T-cell (primary cell): ENCODE results near the gene MMRN1. TPM values are rescaled to one million over a fixed set of nuclear protein-coding genes. Genes with fewer than 3 reads are reported as not detected.
A peak's percentile ranks its signal among the peaks of the same experiment; 100 is the strongest.

ENCODE experiments used
- ATAC-seq, 4 experiments: fragments of 200-7000 bp in 3 of 4; fragments of 150-1000 bp in 1 of 4; cut with Tn5 transposase; replicated peaks in 1 of 4; 1 replicate in 3 of 4; 2 replicates in 1 of 4; pipeline ENCODE4 v1.10.0; 2021; ENCODE audit warnings: moderate library complexity in 3 of 4, mild to moderate bottlenecking in 2 of 4, moderate number of reproducible peaks in 1 of 4
- CTCF ChIA-PET, 2 donors: fragments of 300-600 bp; sonication (Branson Sonifier 250); formaldehyde crosslinking; loops; one replicate each; lab custom pipeline; 2022; ENCODE audit warnings: antibody characterized with exemption in 2 of 2; lab: Charles Lee
- POLR2A ChIA-PET, 2 donors: fragments of 300-600 bp; sonication (Branson Sonifier 250); formaldehyde crosslinking; loops; one replicate each; lab custom pipeline; 2022; ENCODE audit warnings: antibody characterized with exemption in 2 of 2; lab: Charles Lee
- DNase-seq, 35 experiments: peaks; one replicate each; pipeline versions ENCODE4 v3.0.0 to v3.0.0-alpha.2; 2013 to 2023
- H3K27ac ChIP-seq: one replicate; pipeline ENCODE4 v1.5.1; 2013; ENCODE audit warnings: low read length
- H3K27me3 ChIP-seq, 2 experiments: replicated peaks in 1 of 2; 1 replicate in 1 of 2; 2 replicates in 1 of 2; pipeline versions ENCODE4 v1.6.1 to v1.7.0; 2013; ENCODE audit warnings: low read length in 1 of 2, mixed read lengths in 1 of 2; ENCODE audit not compliant: control insufficient read depth in 2 of 2, insufficient read depth in 2 of 2; ENCODE audit errors: extremely low read depth in 1 of 2
- H3K36me3 ChIP-seq, 2 donors: 1 replicate in 1 of 2; 2 replicates in 1 of 2; pipeline versions ENCODE4 v1.6.1 to v1.7.0; 2013; ENCODE audit warnings: low read length in 1 of 2; ENCODE audit not compliant: control insufficient read depth in 2 of 2, insufficient read depth in 1 of 2; ENCODE audit errors: extremely low read depth in 1 of 2
- H3K4me1 ChIP-seq, 2 experiments: 1 replicate in 1 of 2; 2 replicates in 1 of 2; pipeline versions ENCODE4 v1.6.1 to v1.7.0; 2013; ENCODE audit warnings: low read length in 2 of 2, mixed read lengths in 1 of 2; ENCODE audit not compliant: insufficient read depth in 2 of 2, control insufficient read depth in 1 of 2; ENCODE audit errors: extremely low read depth in 1 of 2
- H3K4me3 ChIP-seq, 2 donors: 1 replicate in 1 of 2; 2 replicates in 1 of 2; pipeline versions ENCODE4 v1.5.1 to v1.7.0; 2013; ENCODE audit warnings: mild to moderate bottlenecking in 2 of 2, low read length in 1 of 2, moderate library complexity in 1 of 2; ENCODE audit not compliant: control insufficient read depth in 1 of 2; ENCODE audit errors: extremely low read depth in 1 of 2
- H3K9me3 ChIP-seq: 2 replicates; pipeline ENCODE4 v1.7.0; 2013
- H3K27ac Mint-ChIP-seq, 2 donors: one replicate each; pipeline ENCODE4 v1.8.0; 2020 to 2021; ENCODE audit warnings: mild to moderate bottlenecking in 2 of 2, mixed read lengths in 2 of 2
- H3K27me3 Mint-ChIP-seq, 2 donors: one replicate each; pipeline ENCODE4 v1.8.0; 2021 to 2022; ENCODE audit warnings: mixed read lengths in 2 of 2
- H3K36me3 Mint-ChIP-seq: one replicate; pipeline ENCODE4 v1.8.0; 2021; ENCODE audit warnings: mixed read lengths
- H3K4me1 Mint-ChIP-seq, 3 donors: one replicate each; pipeline ENCODE4 v1.8.0; 2020 to 2022; ENCODE audit warnings: mixed read lengths in 3 of 3, mild to moderate bottlenecking in 1 of 3
- H3K4me3 Mint-ChIP-seq, 3 donors: one replicate each; pipeline ENCODE4 v1.8.0; 2020 to 2022; ENCODE audit warnings: mild to moderate bottlenecking in 3 of 3, mixed read lengths in 3 of 3, moderate library complexity in 3 of 3
- H3K9me3 Mint-ChIP-seq, 3 donors: one replicate each; pipeline ENCODE4 v1.8.0; 2020 to 2022; ENCODE audit warnings: mixed read lengths in 3 of 3
- WGBS: methylation state at CpG from one replicate; pipeline ENCODE4 v1.1.5; 2013; ENCODE audit warnings: missing lambda C conversion rate; ENCODE audit not compliant: insufficient coverage; 5-methylcytosine and 5-hydroxymethylcytosine counted together
- total RNA-seq, 35 experiments: library from RNA in 6 of 35; stranded (reverse) in 6 of 35; fragments of 120-200 nt in 1 of 35; gene quantifications; one replicate each; pipeline versions ENCODE4 v1.2.1 to v1.2.4 and lab custom pipeline; 2013 to 2026

Gene MMRN1, protein sequence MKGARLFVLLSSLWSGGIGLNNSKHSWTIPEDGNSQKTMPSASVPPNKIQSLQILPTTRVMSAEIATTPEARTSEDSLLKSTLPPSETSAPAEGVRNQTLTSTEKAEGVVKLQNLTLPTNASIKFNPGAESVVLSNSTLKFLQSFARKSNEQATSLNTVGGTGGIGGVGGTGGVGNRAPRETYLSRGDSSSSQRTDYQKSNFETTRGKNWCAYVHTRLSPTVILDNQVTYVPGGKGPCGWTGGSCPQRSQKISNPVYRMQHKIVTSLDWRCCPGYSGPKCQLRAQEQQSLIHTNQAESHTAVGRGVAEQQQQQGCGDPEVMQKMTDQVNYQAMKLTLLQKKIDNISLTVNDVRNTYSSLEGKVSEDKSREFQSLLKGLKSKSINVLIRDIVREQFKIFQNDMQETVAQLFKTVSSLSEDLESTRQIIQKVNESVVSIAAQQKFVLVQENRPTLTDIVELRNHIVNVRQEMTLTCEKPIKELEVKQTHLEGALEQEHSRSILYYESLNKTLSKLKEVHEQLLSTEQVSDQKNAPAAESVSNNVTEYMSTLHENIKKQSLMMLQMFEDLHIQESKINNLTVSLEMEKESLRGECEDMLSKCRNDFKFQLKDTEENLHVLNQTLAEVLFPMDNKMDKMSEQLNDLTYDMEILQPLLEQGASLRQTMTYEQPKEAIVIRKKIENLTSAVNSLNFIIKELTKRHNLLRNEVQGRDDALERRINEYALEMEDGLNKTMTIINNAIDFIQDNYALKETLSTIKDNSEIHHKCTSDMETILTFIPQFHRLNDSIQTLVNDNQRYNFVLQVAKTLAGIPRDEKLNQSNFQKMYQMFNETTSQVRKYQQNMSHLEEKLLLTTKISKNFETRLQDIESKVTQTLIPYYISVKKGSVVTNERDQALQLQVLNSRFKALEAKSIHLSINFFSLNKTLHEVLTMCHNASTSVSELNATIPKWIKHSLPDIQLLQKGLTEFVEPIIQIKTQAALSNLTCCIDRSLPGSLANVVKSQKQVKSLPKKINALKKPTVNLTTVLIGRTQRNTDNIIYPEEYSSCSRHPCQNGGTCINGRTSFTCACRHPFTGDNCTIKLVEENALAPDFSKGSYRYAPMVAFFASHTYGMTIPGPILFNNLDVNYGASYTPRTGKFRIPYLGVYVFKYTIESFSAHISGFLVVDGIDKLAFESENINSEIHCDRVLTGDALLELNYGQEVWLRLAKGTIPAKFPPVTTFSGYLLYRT
- total RNA-seq (under 1 TPM; 0.16 to 0.61 (median 0.30) TPM), total RNA-seq (lab: John Stamatoyannopoulos, UW) (0.11 to 3.5 (median 1.2) reads per million in 29 experiments)
- total RNA-seq (2013) = 0.70 TPM

DNA sequence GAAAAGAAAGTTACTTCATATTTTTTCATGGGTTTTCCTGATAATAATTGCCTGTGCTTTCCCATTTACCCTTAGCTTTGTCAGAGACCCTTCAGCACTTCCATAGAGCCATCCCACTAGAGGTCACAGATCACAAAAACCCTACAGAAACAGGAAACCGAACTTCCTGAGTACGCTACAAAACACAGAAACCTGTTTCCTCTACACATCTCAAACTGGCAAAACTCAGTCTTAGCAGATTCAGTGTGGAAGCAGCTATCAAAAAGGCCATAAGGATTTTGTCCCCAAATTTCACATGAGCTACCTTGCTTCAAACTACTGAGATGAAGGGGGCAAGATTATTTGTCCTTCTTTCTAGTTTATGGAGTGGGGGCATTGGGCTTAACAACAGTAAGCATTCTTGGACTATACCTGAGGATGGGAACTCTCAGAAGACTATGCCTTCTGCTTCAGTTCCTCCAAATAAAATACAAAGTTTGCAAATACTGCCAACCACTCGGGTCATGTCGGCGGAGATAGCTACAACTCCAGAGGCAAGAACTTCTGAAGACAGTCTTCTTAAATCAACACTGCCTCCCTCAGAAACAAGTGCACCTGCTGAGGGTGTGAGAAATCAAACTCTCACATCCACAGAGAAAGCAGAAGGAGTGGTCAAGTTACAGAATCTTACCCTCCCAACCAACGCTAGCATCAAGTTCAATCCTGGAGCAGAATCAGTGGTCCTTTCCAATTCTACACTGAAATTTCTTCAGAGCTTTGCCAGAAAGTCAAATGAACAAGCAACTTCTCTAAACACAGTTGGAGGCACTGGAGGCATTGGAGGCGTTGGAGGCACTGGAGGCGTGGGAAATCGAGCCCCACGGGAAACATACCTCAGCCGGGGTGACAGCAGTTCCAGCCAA, at the start of gene MMRN1:
Gene MMRN1, plus strand, starts transcription at position 206 of the 902 bp plus-strand sequence. Its CDS starts 118 bp downstream, at position 324.
- peak within 1 kb of the TSS; percentile 20 to 25 for H3K4me3 ChIP-seq
- H3K4me1 ChIP-seq = peaks cover 5 to 23% of the 10 kb centered on the region in 2 experiments
- no peaks in the 10 kb centered on the region for H3K9me3 ChIP-seq
- Mint-ChIP-seq H3K4me1 (peaks cover 21 to 28% (median 25%) of the 10 kb centered on the region in 3 donors), H3K4me3 (peak within 1 kb of the TSS; percentile 26 to 72 (median 64)), H3K27me3 (peaks cover 2 to 4% of the 10 kb centered on the region in 2 donors), H3K9me3 (no peaks in the 10 kb centered on the region), H3K36me3 (no peaks in the 10 kb centered on the region), H3K27ac (peak within 1 kb of the TSS; percentile 71 to 72)
- no peaks in the 10 kb centered on the region for H3K27me3 ChIP-seq
- CTCF ChIA-PET = interaction anchor here in 1 of 2 donors (0.6 to 1.1 kb wide), 2 partner anchors 183 to 459 kb away, joined by 3 to 4 read pairs; no protein-coding TSS in a partner anchor
- H3K27ac ChIP-seq = peak within 1 kb of the TSS; percentile 42
- DNase-seq (peak in 2 of 35 experiments; percentile 5 to 35), ATAC-seq (peak; percentile 69 to 90 (median 84))
- WGBS = 46% methylated on average over 5 of the region's 11 CpGs
- H3K36me3 ChIP-seq = no peaks in the 10 kb centered on the region
- POLR2A ChIA-PET = no interaction called here

DNA sequence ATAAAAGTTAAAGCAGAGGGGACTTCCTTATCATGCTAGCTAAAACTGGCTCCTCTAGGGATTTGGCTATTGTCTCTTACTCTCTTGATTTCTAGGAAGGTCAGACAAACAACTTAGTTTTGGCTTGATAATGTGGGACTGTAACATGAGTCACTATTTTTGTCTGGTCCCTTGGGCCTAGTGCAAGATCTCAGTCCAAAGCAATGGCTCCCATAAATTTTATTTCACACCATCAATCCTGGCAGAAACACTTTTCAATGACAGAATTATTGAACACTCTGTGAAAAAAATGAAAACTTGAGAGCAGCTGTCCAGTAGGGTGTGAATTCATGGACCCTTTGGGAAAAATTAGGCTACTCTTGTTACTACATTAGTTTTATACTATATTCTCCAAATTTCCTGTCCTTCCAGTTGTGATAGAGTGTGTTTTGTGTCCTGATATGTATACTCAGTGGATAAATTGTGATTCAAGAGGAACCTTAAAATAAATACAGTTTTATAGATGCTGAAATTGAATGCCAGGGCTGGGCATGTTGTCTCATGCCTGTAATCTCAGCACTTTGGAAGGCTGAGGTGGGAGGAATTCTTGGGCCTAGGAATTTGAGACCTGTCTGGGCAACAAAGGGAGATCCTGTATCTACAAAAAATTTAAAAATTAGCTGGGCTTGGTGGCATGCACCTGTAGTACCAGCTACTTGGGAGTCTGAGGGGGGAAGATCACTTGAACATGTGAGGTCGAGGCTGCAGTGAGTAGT, 46.9 kb upstream of the MMRN1 start:
- Histone ChIP-seq H3K4me1 (no peaks in the 10 kb centered on the region), H3K9me3 (no peaks in the 10 kb centered on the region), H3K36me3 (no peaks in the 10 kb centered on the region), H3K27me3 (no peaks in the 10 kb centered on the region), H3K4me3 (no peak overlapping the region), H3K27ac (no peak overlapping the region)
- Mint-ChIP-seq H3K4me1 (no peaks in the 10 kb centered on the region), H3K27me3 (peaks cover 1 to 4% of the 10 kb centered on the region in 2 donors), H3K9me3 (peaks cover 3 to 12% (median 3%) of the 10 kb centered on the region in 3 donors), H3K27ac (no peak overlapping the region), H3K4me3 (no peak overlapping the region), H3K36me3 (no peaks in the 10 kb centered on the region)
- ATAC-seq = no peak
- no peak for DNase-seq
- ChIA-PET CTCF (no interaction called here), POLR2A (no interaction called here)
- no CpG with 5 or more reads among the region's 1 CpG for WGBS

DNA sequence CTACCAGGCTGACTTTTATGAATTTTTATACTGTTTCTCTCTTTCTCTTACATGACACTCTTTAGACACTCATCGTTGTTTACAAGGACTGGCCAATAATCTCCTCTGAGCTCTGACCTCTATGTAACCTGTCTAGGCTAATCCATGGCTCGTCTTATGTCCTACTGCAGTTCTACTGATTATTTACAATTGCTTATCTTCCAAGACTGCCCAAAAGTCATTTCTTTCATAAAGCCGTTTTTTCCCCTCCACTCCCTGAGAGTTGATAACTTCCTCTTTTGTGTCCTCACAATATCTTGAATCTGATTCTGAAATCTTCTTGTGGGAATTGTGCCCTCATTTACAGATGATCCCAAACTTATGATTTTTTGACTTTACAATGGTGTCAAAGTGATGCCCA, 39.4 kb upstream of the MMRN1 start:
- no peaks in the 10 kb centered on the region for H3K4me1 Mint-ChIP-seq
- peaks cover 0 to 10% of the 10 kb centered on the region in 2 experiments for H3K27me3 ChIP-seq
- WGBS = 93% methylated on average over 1 of the region's 3 CpGs
- CTCF ChIA-PET = no interaction called here
- H3K4me3 ChIP-seq = no peak overlapping the region
- H3K9me3 Mint-ChIP-seq = peaks cover 0 to 7% (median 1%) of the 10 kb centered on the region in 3 donors
- no peaks in the 10 kb centered on the region for H3K9me3 ChIP-seq
- H3K27ac Mint-ChIP-seq = no peak overlapping the region
- no peaks in the 10 kb centered on the region for H3K4me1 ChIP-seq
- DNase-seq (no peak), ATAC-seq (no peak)
- H3K27me3 Mint-ChIP-seq = peaks cover 22 to 25% of the 10 kb centered on the region in 2 donors
- no peaks in the 10 kb centered on the region for H3K36me3 ChIP-seq
- POLR2A ChIA-PET = no interaction called here
- H3K36me3 Mint-ChIP-seq = no peaks in the 10 kb centered on the region
- H3K27ac ChIP-seq = no peak overlapping the region
- no peak overlapping the region for H3K4me3 Mint-ChIP-seq

DNA sequence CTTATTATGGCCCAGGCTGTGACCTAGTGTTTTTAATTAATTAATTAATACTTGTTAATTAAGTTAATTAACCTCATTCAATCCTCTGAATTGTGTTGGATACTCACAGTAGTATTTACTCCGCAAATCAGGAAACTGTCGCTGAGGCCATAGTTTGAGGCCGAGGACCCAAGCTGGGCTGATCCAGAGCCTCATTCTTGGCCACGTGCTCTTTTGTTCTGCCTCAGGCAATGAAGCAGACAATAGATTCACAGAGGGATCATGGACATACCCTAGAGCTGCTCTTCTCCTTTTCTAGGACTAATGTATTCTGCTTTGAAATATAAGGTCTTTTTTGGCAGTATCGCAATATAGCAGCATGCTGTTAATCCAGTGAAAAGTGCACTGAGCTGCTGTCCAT, 33.7 kb upstream of the MMRN1 start:
- CTCF ChIA-PET = no interaction called here
- H3K36me3 Mint-ChIP-seq = no peaks in the 10 kb centered on the region
- POLR2A ChIA-PET = no interaction called here
- no peak overlapping the region for H3K27ac Mint-ChIP-seq
- peaks cover 0 to 5% (median 0%) of the 10 kb centered on the region in 3 donors for H3K9me3 Mint-ChIP-seq
- ATAC-seq (no peak), DNase-seq (no peak)
- H3K4me1 ChIP-seq = no peaks in the 10 kb centered on the region
- no peak overlapping the region for H3K27ac ChIP-seq
- peaks cover 0 to 2% (median 0%) of the 10 kb centered on the region in 3 donors for H3K4me1 Mint-ChIP-seq
- WGBS = 92% methylated on average over 4 of the region's 5 CpGs
- no peak overlapping the region for H3K4me3 Mint-ChIP-seq
- no peaks in the 10 kb centered on the region for H3K36me3 ChIP-seq
- H3K4me3 ChIP-seq = no peak overlapping the region
- H3K9me3 ChIP-seq = no peaks in the 10 kb centered on the region
- H3K27me3 Mint-ChIP-seq = peaks cover 10 to 22% of the 10 kb centered on the region in 2 donors
- peaks cover 0 to 6% of the 10 kb centered on the region in 2 experiments for H3K27me3 ChIP-seq

DNA sequence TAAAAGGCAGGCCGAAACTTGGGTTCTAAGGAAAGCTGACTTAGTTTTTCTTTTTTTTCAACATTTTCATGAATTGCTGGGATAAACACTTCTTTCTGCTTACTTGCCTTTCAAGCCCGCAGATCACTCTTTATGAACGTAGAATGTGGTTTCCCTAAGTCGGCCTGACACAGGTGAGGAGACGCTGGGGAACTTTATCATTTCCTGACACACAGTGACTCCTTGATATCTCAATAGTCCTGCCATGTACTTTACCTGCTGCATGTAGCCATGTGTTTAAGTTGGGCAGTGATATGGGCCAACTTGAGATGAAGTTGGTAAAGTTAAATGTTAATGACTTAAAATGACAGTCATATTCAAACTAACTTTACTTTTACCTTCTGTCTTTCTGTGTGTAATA, 31.1 kb upstream of the MMRN1 start:
- Mint-ChIP-seq H3K36me3 (no peaks in the 10 kb centered on the region), H3K4me1 (peaks cover 0 to 2% (median 0%) of the 10 kb centered on the region in 3 donors), H3K4me3 (no peak overlapping the region), H3K9me3 (no peaks in the 10 kb centered on the region), H3K27me3 (peaks cover 10 to 34% of the 10 kb centered on the region in 2 donors), H3K27ac (no peak overlapping the region)
- Histone ChIP-seq H3K9me3 (no peaks in the 10 kb centered on the region), H3K27ac (no peak overlapping the region), H3K36me3 (no peaks in the 10 kb centered on the region), H3K4me1 (no peaks in the 10 kb centered on the region), H3K27me3 (no peaks in the 10 kb centered on the region), H3K4me3 (no peak overlapping the region)
- ATAC-seq = no peak
- WGBS = no CpG with 5 or more reads among the region's 5 CpGs
- POLR2A ChIA-PET = no interaction called here
- DNase-seq = no peak
- CTCF ChIA-PET = no interaction called here
